Measurements from ENCODE around the gene TAS2R10. TPM values are rescaled to one million over a fixed set of nuclear protein-coding genes. Genes with fewer than 3 reads are reported as not detected.

The TAS2R10 gene
- polyA plus RNA-seq, 1 of the 3 experiments (the other 2 are of a cell fraction): 0.21 TPM

Small RNA genes within 50 kb of the gene (small RNA-seq; reads per million reads assigned to genes)
- gene PRR4: 0 to 3.4 (median 0) reads per million in 7 experiments

Other genes with a start within 250 kb of the TAS2R10 start
- 13.5 and 15.7 TPM in 2 replicates for gene MAGOHB, start 212.7 kb downstream of the TAS2R10 start, polyA plus RNA-seq (2012; rRNA removed)
- not detected in 2 replicates for gene STYK1, start 152.3 kb downstream of the TAS2R10 start, polyA plus RNA-seq (2012; rRNA removed)
- gene YBX3, start 103.0 kb downstream of the TAS2R10 start, polyA plus RNA-seq (2012; rRNA removed): 12.2 and 22.4 TPM in 2 replicates
- not detected in 2 replicates for gene TAS2R7, start 23.7 kb downstream of the TAS2R10 start, polyA plus RNA-seq (2012; rRNA removed)
- gene TAS2R8, start 19.1 kb downstream of the TAS2R10 start, polyA plus RNA-seq (2012; rRNA removed): not detected in 2 replicates
- not detected in 2 replicates for gene TAS2R9, start 16.2 kb downstream of the TAS2R10 start, polyA plus RNA-seq (2012; rRNA removed)
- gene PRR4, start 23.1 kb upstream of the TAS2R10 start, polyA plus RNA-seq (2012; rRNA removed): 3.9 and 4.3 TPM in 2 replicates
- gene PRH1, start 57.9 kb upstream of the TAS2R10 start, polyA plus RNA-seq (2012; rRNA removed): 2.0 and 3.6 TPM in 2 replicates
- gene TAS2R13, start 83.2 kb upstream of the TAS2R10 start, polyA plus RNA-seq (2012; rRNA removed): 0.03 TPM in 1 of 2 replicates, not detected in the other
- not detected in 2 replicates for gene PRH2, start 102.9 kb upstream of the TAS2R10 start, polyA plus RNA-seq (2012; rRNA removed)
- gene TAS2R14, start 112.9 kb upstream of the TAS2R10 start, polyA plus RNA-seq (2012; rRNA removed): 1.4 and 2.3 TPM in 2 replicates
- gene TAS2R50, start 160.6 kb upstream of the TAS2R10 start, polyA plus RNA-seq (2012; rRNA removed): 0.05 and 0.10 TPM in 2 replicates
- 0.33 and 0.65 TPM in 2 replicates for gene TAS2R20, start 171.9 kb upstream of the TAS2R10 start, polyA plus RNA-seq (2012; rRNA removed)
- gene TAS2R19, start 196.3 kb upstream of the TAS2R10 start, polyA plus RNA-seq (2012; rRNA removed): 0.15 and 0.47 TPM in 2 replicates
- 0.16 and 0.39 TPM in 2 replicates for gene TAS2R31, start 205.0 kb upstream of the TAS2R10 start, polyA plus RNA-seq (2012; rRNA removed)
- gene TAS2R46, start 235.9 kb upstream of the TAS2R10 start, polyA plus RNA-seq (2012; rRNA removed): 0.07 TPM in 1 of 2 replicates, not detected in the other